Endothelial cell of coronary artery (primary cell): ENCODE results near the gene CHST14. TPM values are rescaled to one million over a fixed set of nuclear protein-coding genes. Genes with fewer than 3 reads are reported as not detected.

Experiments
- total RNA-seq: library from RNA; depleted of rRNA; stranded (reverse); fragments of >200 nt; gene quantifications from 2 replicates; pipeline ENCODE4 v1.2.3, GENCODE V29; 2014

CHST14 gene, protein sequence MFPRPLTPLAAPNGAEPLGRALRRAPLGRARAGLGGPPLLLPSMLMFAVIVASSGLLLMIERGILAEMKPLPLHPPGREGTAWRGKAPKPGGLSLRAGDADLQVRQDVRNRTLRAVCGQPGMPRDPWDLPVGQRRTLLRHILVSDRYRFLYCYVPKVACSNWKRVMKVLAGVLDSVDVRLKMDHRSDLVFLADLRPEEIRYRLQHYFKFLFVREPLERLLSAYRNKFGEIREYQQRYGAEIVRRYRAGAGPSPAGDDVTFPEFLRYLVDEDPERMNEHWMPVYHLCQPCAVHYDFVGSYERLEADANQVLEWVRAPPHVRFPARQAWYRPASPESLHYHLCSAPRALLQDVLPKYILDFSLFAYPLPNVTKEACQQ
- total RNA-seq, result 7.3 and 8.7 TPM in 2 replicates

GRCh38 chr15:40470423-40471104, at the start of gene CHST14:
Gene CHST14 (plus strand): TSS chr15:40470984. CDS start chr15:40471214, 230 bp downstream.

DNA sequence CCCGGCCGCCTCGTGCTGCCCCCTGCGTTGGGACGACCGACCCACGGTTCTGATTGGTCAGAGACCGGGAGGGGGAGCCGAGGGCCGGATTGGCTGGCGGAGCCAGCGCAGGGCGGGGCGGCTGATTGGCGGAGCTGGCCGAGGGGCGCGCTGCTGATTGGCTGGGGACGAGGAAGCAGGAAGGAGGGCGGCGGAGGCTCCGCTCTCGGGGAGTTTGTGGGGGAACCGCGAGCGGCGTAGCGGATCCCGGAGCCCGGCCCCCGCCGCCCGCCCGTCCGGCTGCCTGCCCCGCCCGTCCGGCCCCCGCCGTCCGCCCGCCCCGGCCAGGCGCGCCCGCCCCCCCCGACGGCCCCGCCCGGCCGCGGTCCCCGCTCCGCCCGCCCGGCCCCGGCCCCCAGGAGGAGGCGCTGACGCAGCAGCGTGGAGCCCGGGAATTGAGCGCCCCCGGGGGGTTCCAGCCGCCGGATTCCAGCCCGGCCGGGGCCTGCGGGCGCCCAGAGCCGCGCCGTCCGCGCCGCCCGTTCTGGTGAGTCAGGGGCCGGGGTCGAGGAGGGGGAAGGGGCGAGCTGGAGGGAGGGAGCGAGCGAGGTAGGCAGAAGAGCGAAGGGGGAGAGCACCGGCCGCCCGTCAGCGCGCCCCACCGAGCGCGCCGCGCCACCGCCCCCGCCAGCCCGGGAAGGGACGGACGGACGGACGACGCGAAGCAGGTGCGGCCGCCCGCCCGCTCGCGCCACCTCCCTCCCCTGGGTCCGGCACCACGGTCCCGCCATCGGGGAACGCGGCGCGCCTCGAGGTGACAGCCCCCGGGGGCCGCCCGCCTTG, 29.8 kb upstream of the CHST14 start, which contains the start of gene BAHD1:
Gene BAHD1 (plus strand): TSS at position 211 of the 822 bp plus-strand sequence. CDS start 17,512 bp downstream, outside the sequence.

Other genes with a start within 250 kb of the CHST14 start
- not detected in 2 replicates for gene PAK6, start 231.9 kb upstream of the CHST14 start, total RNA-seq
- gene ANKRD63, start 187.9 kb upstream of the CHST14 start, total RNA-seq, result 0.09 TPM in 2 replicates
- gene PLCB2, start 163.0 kb upstream of the CHST14 start, total RNA-seq, result 1.7 and 2.0 TPM in 2 replicates
- gene INAFM2, start 147.3 kb upstream of the CHST14 start, total RNA-seq, result 18.0 and 22.7 TPM in 2 replicates
- gene CCDC9B, start 130.0 kb upstream of the CHST14 start, total RNA-seq, result 26.2 and 75.5 TPM in 2 replicates
- gene PHGR1, start 120.0 kb upstream of the CHST14 start, total RNA-seq, result not detected in 2 replicates
- 0.18 and 0.19 TPM in 2 replicates for gene DISP2, start 112.8 kb upstream of the CHST14 start, total RNA-seq
- 30.4 and 47.1 TPM in 2 replicates for gene KNSTRN, start 88.3 kb upstream of the CHST14 start, total RNA-seq
- 36.4 and 46.3 TPM in 2 replicates for gene IVD, start 65.2 kb upstream of the CHST14 start, total RNA-seq
- gene BAHD1, start 30.0 kb upstream of the CHST14 start, total RNA-seq, result 6.7 and 8.2 TPM in 2 replicates
- 15.3 and 20.9 TPM in 2 replicates for gene CCDC32, start 94.1 kb downstream of the CHST14 start, total RNA-seq
- gene RPUSD2, start 98.3 kb downstream of the CHST14 start, total RNA-seq, result 13.9 and 14.0 TPM in 2 replicates
- 8.2 and 20.7 TPM in 2 replicates for gene KNL1, start 123.3 kb downstream of the CHST14 start, total RNA-seq
- 3.7 and 7.6 TPM in 2 replicates for gene RAD51, start 224.2 kb downstream of the CHST14 start, total RNA-seq